NT2/D1 (cell line): ENCODE measurements around the gene SND1.
A peak's percentile ranks its signal among the peaks of the same experiment; 100 is the strongest.

Experiments used
- DNase-seq: peaks from one replicate; pipeline ENCODE4 v3.0.0-alpha.2; 2011; ENCODE audit warnings: low read depth, low spot score
- H3K27me3 ChIP-seq: 2 replicates; pipeline ENCODE4 v1.6.0; 2011; ENCODE audit warnings: mild to moderate bottlenecking; ENCODE audit not compliant: insufficient read length, insufficient read depth
- H3K36me3 ChIP-seq: 2 replicates; pipeline ENCODE4 v1.6.1; 2011; ENCODE audit warnings: mild to moderate bottlenecking, low read length, mixed read lengths; ENCODE audit not compliant: insufficient read depth, insufficient read length
- H3K4me1 ChIP-seq: 2 replicates; pipeline ENCODE4 v1.5.1; 2011; ENCODE audit not compliant: insufficient read depth, insufficient read length
- H3K4me3 ChIP-seq: 2 replicates; pipeline ENCODE4 v1.5.1; 2011; ENCODE audit warnings: low read depth; ENCODE audit not compliant: insufficient read length
- H3K9ac ChIP-seq: 2 replicates; pipeline ENCODE4 v1.6.0; 2011; ENCODE audit warnings: low read depth; ENCODE audit not compliant: insufficient read length
- H3K9me3 ChIP-seq: 2 replicates; pipeline ENCODE4 v1.5.1; 2011; ENCODE audit warnings: mild to moderate bottlenecking, low read length; ENCODE audit not compliant: insufficient read depth
- SUZ12 ChIP-seq: IDR thresholded peaks from 2 replicates; pipeline ENCODE4 v1.6.1; 2011; ENCODE audit not compliant: insufficient read length, insufficient read depth; ENCODE audit errors: extremely low read depth
- YY1 ChIP-seq: IDR thresholded peaks from 2 replicates; pipeline ENCODE4 v1.6.1; 2011; ENCODE audit not compliant: insufficient read length, insufficient read depth
- ZNF274 ChIP-seq: IDR thresholded peaks from 2 replicates; pipeline ENCODE4 v1.6.1; 2011; ENCODE audit warnings: mild to moderate bottlenecking, low read depth, low read length

Gene SND1

GRCh38 chr7:127635659-127636285 lies 16.2 kb upstream of the SND1 start:
- Histone ChIP-seq H3K4me3 (no peak overlapping the region), H3K27me3 (no peaks in the 10 kb centered on the region), H3K36me3 (no peaks in the 10 kb centered on the region), H3K9me3 (no peaks in the 10 kb centered on the region; the same call in 1 of the 2 replicates), H3K9ac (no peak overlapping the region), H3K4me1 (no peaks in the 10 kb centered on the region)
- no peak for TF ChIP-seq YY1
- TF ChIP-seq ZNF274, result no peak
- no peak for TF ChIP-seq SUZ12
- no peak for DNase-seq

DNA sequence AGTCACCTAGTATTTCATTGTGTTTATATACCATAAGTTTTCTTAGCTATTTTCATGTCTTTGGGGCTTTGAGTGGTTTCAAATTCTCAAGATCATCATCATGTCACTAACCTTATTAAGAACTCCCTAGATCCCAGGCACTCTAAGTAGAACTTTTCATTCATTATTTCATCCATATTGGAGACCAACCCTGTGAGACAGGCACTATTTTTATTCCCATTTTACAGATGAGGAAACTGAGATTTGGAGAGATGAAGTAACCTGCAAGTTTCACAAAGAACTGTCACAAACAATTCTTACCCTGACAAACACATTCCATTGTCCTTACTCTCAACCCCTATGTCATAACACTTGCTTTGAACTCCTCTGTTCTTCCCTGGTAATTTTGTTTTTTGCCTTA lies 13.8 kb upstream of the SND1 start:
- TF ChIP-seq SUZ12 (no peak), ZNF274 (no peak), YY1 (no peak)
- Histone ChIP-seq H3K4me3 (no peak overlapping the region), H3K27me3 (no peaks in the 10 kb centered on the region), H3K4me1 (no peaks in the 10 kb centered on the region), H3K9me3 (no peaks in the 10 kb centered on the region; the same call in 1 of the 2 replicates), H3K9ac (no peak overlapping the region), H3K36me3 (no peaks in the 10 kb centered on the region)
- DNase-seq, result no peak

DNA sequence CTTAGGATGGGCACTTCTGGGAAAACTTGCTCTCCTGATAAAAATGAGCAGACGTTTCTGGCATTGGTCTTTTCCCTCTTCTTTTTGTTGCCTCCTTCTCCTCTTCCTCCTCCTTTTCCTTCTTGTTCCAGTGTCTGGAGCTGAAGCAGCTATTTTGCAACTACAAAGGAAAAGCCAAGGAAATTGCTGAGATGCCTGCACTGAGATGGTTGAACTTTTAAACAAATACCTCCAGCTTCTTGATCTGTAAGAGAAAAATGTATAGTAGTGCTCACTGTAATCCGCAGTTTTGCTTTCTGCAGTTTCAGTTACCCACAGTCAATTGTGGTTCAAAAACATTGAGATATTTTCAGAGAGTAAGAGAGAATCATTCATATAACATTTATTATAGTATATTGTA lies 7.5 kb upstream of the SND1 start:
- Histone ChIP-seq H3K4me3 (no peak overlapping the region), H3K27me3 (no peaks in the 10 kb centered on the region), H3K4me1 (no peaks in the 10 kb centered on the region), H3K9me3 (no peaks in the 10 kb centered on the region), H3K36me3 (no peaks in the 10 kb centered on the region), H3K9ac (no peak overlapping the region)
- TF ChIP-seq ZNF274, result no peak
- no peak for TF ChIP-seq YY1
- TF ChIP-seq SUZ12, result no peak
- DNase-seq, result no peak

- no peak for DNase-seq
- TF ChIP-seq SUZ12, result no peak
- no peak for TF ChIP-seq YY1
- TF ChIP-seq ZNF274, result no peak
These were observed 4.4 kb upstream of the SND1 start for GRCh38 chr7:127647636-127648035.

DNA sequence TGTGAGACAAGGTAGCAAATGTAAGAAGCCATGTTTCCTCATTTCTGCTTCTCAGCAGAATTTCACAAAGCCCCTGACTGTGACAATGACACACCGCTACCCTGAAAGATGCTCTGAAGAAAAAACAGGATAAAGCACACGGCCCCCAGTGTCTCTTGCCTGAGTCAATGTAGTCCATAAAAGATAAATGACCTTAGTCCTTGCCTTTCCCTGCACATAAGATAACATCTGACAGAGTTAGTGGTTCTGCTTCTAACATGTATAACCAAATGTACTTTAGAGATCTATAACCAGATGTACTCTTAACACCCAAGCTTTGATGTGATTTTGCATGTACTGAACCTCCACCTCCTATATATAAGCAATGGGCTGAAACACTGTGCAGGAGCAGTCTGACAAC lies 3.0 kb upstream of the SND1 start:
- Histone ChIP-seq H3K9ac (no peak overlapping the region), H3K27me3 (no peaks in the 10 kb centered on the region), H3K4me1 (no peaks in the 10 kb centered on the region), H3K9me3 (no peaks in the 10 kb centered on the region), H3K4me3 (no peak overlapping the region), H3K36me3 (peaks cover 5% of the 10 kb centered on the region)
- TF ChIP-seq ZNF274 (no peak), SUZ12 (no peak), YY1 (no peak)
- no peak for DNase-seq

More at GRCh38 chr7:127647636-127648035, 4.4 kb upstream of the SND1 start:
- H3K9me3 ChIP-seq, result no peaks in the 10 kb centered on the region
- H3K4me1 ChIP-seq, result no peaks in the 10 kb centered on the region
- no peak overlapping the region for H3K4me3 ChIP-seq
- H3K27me3 ChIP-seq, result no peaks in the 10 kb centered on the region
- H3K36me3 ChIP-seq, result no peaks in the 10 kb centered on the region
- H3K9ac ChIP-seq, result no peak overlapping the region

- Histone ChIP-seq H3K4me3 (peak overlapping the region; percentile 97), H3K36me3 (peaks cover 19% of the 10 kb centered on the region), H3K4me1 (no peaks in the 10 kb centered on the region), H3K9ac (peak overlapping the region; percentile 92), H3K9me3 (no peaks in the 10 kb centered on the region), H3K27me3 (no peaks in the 10 kb centered on the region)
- no peak for DNase-seq
- TF ChIP-seq ZNF274, result no peak
These were observed 993 bp upstream of the SND1 start for GRCh38 chr7:127650847-127651555.

DNA sequence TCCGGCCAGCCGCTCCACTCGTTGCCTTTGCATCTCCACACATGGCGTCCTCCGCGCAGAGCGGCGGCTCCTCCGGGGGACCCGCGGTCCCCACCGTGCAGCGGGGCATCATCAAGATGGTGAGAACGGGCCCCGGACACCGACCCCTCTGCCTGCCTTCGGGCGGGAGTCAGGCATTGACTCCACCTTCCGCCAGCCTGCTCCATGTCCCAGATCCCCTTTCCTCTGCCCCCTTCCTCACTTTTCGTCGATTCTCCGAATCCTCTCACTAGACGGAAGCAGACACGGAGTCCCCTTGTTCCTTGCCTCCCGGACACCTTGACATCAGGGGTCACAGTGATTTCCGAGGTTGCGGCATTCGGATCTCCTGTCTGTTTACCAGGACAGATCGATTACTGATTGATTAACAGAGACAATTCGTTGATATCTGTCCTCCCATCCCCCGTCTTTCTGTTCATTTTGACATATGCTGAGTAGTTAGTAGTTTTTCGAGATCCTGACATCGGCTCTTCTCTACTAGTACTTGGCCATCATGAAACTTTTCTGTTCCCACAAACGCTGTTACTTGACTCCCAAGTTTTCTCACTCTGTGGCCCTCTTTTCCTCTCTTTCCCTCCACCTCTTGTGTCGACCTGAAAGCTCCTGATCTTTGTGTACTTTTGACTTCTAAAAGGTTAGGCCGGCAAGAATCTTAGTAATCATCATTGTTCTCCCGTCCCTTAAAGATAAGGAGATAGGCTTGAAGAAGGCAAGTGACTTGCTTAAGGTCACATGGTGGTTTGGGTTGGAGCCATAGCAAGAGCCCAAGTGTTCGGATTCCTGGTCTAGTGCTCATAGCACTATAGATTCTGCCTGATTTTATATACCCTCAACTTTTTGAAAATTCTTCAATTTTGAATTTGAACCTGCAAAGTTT lies 597 bp downstream of the SND1 start:
- TF ChIP-seq YY1, result no peak
- no peak for TF ChIP-seq ZNF274
- TF ChIP-seq SUZ12, result no peak
- Histone ChIP-seq H3K27me3 (no peaks in the 10 kb centered on the region), H3K36me3 (peaks cover 32% of the 10 kb centered on the region), H3K9me3 (no peaks in the 10 kb centered on the region), H3K9ac (peak overlapping the region; percentile 96), H3K4me1 (no peaks in the 10 kb centered on the region), H3K4me3 (peak overlapping the region; percentile 97)
- DNase-seq, result no peak
